Fibroblast of upper back skin (primary cell): ENCODE data around the gene CEP162.
A peak's percentile ranks its signal among the peaks of the same experiment; 100 is the strongest.
"Not testable (repeated sequence)": the region's sequence is repeated elsewhere in the genome, so short reads cannot be mapped to it uniquely, and the experiment has no call there.

ENCODE experiments used
- DNase-seq: peaks from one replicate; pipeline ENCODE4 v3.0.0-alpha.2; 2013

The CEP162 gene

DNA sequence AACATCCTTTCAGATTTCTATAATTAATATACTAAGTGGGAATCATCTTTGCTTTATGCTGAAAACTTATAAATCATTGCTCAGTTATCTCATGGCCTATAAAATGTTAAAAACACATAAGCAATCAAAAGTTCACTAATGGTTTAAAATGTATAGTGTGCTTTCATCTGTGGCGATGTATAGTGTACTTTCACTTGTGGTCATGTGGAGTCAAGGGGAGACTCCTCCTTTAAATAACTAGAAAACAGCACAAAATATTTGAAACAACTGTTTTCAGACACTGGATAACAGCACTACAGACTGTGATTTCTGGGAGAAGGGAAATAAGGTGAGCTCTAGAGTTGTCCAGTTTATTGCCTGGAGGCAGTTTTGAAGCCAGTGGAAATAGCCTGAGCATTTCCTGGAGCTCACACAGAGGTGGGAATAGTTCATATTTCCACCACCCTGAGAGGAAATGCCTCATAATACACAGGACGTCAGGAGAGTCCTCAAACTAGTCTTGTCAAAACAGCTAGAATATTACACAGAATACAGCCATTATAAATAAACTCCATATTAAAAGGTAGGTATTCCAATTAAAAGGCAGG is 89.4 kb downstream of the CEP162 start:
- no peak for DNase-seq

DNA sequence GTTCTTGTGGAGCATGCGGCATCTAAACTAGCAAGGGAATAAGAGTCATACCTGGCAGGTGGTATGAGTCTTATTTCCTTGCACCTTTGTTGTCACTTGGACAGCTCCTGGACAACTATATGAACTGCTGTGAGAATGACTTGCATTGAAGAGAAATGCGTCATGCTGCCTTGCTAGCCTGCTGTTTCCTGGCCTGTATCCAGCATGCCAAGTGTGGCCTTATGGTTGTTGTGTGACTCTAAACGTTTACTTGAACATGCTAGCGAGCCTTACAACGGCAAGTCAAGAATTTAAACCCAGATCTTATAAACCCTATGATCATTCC is 90.4 kb downstream of the CEP162 start:
- peak; percentile 64 for DNase-seq

DNA sequence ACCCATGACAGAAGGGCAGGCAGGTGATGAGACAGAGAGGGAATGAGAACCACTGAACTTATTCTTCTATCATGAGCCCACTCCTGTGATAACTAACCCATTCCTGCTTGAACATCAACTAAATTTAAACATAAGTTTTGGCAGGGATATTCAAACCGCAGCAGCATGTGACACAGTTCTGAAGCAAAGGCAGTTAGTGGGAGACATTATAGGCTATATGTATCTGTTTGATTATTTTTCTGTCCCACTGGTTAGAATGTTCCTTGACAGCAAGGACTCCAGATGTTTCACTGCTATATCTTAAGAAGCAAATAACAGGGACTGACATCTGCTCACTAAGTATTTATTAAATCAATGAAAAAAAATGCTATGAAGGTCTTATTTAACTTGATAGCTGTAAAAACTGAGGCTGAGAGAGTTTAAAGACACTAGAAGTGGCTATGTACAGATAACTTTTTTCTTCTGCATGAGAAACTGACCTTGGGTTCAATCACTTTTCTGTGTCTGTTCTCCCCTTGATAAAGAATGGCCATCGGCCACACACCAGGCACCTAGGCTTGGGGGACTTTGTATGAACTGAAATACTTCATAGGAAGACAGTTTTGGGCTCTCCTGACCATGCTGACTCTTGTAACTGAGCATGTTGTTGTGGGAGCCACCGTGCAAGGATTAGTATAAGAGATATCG is 90.9 kb downstream of the CEP162 start:
- peak; percentile 9 for DNase-seq

DNA sequence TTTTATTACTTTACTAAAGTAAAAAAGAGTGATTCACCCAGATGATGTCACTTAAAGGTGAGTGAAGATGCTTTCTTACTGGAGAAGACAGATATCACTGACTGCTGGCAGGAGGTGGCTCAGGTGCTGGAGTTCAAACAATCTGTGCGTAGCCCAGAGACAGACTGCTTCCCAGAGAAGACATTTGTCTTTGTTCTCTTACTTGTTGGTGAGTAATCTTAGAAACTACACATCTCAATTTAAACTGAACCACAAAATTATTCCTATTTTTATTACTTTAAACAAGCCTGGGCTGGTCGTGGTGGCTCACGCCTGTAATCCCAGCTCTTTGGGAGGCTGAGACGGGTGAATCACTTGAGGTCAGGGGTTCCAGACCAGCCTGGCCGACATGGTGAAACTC is 92.2 kb downstream of the CEP162 start:
- no peak for DNase-seq

GRCh38 chr6:84133385-84133784 is 94.1 kb downstream of the CEP162 start:
- DNase-seq, result not testable (repeated sequence)

- DNase-seq, result not testable (repeated sequence)
Measured at GRCh38 chr6:84129588-84129987, 97.9 kb downstream of the CEP162 start.

DNA sequence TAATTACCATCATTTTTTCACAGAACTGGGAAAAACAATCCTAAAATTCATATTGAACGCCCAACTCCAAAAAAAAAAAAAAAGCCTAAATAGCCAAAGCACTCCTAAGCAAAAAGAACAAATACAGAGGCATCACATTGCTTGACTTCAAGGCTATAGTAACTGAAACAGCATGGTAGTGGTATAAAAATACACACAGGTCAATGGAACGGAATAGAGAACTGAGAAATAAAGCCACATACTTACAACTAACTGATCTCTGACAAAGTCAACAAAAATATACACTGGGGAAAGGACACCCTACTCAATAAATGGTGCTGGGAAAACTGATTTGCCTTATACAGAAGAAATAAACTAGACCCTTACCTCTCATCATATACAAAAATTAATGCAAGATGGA is 104.3 kb downstream of the CEP162 start:
- DNase-seq, result no peak

- no peak for DNase-seq
Measured at GRCh38 chr6:84119277-84119676, 108.2 kb downstream of the CEP162 start.

- DNase-seq, result no peak
Measured at GRCh38 chr6:84118191-84118590, 109.3 kb downstream of the CEP162 start.

DNA sequence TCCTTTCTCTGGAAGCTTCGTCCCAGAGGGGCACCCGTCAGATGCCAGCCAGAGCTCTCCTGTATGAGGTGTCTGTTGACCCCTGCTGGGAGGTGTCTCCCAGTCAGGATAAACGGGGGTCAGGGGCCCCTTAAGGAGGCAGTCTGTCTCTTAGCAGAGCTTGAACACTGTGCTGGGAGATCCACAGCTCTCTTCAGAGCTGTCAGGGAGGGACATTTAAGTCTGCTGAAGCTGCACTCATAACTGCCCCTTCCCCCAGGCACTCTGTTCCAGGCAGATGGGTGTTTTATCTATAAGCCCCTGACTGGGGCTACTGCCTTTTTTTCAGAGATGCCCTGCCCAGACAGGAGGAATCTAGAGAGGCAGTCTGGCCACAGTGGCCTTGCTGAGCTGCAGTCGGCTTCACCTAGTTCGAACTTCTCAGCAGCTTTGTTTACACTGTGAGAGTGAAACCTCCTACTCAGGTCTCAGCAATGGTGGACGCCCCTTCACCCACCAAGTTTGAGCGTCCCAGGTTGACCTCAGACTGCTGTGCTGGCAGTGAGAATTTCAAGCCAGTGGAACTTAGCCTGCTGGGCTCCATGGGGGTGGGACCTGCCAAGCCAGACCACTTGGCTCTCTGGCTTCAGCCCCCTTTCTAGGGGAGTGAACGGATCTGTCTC is 112.4 kb downstream of the CEP162 start:
- DNase-seq, result not testable (repeated sequence)

DNA sequence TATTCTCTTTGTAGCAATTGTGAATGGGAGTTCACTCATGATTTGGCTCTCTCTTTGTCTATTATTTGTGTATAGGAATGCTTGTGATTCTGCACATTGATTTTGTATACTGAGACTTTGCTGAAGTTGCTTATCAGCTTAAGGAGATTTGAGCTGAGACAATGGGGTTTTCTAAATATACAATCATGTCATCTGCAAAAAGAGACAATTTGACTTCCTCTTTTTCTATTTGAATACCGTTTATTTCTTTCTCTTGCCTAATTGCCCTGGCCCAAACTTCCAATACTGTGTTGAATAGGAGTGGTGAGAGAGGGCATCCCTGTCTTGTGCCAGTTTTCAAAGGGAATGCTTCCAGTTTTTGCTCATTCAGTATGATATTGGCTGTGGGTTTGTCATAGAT is 116.1 kb downstream of the CEP162 start:
- DNase-seq, result not testable (repeated sequence)

- DNase-seq, result no peak
Measured at GRCh38 chr6:84107495-84107894, 119.9 kb downstream of the CEP162 start.

GRCh38 chr6:84105215-84105924 is 122.1 kb downstream of the CEP162 start:
- DNase-seq, result not testable (repeated sequence)

DNA sequence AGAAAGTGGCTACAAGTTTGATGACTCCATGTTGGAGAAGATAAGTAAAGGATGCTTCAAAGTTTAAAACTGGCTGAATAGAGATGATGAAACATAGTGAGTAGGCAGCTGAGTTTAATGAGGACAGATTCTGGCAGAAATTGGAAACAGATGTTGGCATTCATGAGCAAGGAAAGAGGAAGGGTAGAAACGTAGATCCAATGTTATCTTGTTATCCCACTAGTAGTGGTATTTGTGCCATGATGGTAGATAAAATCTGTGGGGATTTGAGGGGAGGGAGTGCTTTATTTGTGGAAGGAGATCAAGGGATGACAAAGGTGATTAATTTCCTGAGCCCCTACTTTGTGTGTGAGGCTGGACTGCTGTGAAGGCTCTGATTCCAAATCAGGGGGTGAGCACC is 124.4 kb downstream of the CEP162 start:
- DNase-seq, result peak; percentile 40

GRCh38 chr6:84095156-84095555 is 132.3 kb downstream of the CEP162 start:
- no peak for DNase-seq

DNA sequence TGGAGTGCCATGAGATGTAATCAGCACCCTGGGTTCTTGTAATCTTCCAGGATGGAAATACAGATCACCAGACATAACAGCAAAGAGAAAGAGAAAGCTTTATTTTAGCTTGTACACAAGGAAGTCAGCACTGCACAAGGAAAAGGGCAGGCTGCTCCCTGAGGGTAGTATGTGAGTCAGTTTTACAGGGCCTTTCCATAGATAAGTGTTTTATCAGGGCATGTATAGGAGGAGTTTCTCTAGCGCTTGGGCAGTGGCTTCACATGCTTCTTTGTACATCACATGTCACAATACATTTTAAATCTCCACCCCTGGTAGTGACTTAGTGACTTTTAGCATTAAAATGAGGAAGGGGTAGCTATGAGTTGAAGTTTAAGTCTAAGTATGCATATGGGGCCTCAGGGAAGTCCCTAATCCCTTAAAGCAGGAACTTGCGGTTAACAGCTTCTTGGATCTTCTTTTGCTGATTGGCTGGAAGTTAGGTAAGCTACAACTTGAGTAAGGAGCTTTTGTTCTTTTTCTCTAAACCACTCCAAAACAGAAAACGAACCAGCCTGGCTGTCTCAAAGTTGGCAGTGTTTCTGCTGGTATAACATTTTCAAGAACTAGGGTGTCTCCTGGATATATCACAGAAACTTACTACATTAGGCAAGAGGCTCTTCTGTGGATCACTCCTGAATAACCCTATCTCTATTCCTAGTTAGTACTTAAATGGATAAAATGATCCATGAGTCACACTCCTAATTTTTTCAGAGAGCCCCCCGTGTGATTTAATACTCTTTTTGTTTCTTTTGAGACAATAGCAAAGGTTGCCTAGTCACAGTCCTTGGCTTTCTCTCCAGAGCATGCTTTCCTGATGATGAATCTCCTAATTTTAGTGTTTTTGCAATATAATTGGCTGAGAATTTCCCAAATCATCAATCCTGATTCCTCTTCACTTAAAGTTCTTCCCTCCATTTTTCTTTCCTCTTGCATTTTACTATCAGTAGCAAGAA is 133.7 kb downstream of the CEP162 start:
- no peak for DNase-seq

- no peak for DNase-seq
Measured at GRCh38 chr6:84089552-84089951, 137.9 kb downstream of the CEP162 start.

DNA sequence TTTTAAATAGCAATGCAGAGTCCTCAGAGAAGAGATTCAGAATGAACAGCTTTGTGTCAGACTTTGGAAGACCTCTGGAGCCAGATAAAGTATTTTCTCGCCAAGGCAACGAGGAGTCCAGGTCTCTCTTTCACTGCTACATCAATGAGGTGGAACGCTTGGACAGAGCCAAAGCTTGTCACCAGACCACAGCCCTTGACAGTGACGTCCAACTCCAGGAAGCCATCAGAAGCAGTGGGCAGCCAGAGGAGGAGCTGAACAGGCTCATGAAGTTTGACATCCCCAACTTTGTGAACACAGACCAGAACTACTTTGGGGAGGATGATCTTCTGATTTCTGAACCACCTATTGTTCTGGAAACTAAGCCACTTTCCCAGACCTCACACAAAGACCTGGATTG is 138.4 kb downstream of the CEP162 start:
- DNase-seq, result no peak

DNA sequence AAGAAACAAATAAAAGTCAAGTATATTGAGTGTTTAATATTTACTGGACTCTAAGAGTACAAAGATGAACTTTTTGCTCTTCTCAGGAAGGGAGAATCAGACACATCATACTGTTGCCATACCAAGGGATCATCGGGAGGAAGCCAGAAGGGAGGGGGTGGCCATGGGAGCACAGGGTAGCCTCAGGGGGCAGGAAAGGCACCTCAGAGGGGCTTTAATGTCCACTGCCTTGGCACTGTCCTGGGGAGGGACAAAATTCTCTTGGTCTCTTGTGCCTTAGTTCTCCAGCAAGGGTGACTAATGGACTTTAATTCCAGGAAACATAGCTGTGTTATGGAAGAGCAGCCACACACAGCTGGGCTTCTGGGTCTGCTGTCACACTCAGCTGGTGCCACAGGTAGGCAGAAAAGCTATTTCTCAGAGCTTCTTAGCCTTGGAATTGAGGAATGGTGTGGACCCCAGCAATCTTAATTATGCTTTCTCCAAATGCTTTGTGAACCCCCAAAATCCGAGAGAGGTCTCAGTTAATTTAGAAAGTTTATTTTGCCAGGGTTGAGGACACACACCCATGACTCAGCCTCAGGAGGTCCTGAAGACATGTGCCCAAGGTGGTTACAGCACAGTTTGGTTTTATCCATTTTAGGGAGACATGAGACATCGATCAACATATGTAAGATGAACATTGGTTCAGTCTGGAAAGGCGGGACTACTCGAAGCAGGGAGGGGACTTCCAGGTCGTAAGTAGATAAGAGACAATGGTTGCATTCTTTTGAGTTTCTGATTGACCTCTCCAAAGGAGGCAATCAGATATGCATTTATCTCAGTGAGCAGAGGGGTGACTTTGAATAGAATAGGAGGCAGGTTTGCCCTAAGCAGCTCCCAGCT is 140.7 kb downstream of the CEP162 start:
- no peak for DNase-seq

DNA sequence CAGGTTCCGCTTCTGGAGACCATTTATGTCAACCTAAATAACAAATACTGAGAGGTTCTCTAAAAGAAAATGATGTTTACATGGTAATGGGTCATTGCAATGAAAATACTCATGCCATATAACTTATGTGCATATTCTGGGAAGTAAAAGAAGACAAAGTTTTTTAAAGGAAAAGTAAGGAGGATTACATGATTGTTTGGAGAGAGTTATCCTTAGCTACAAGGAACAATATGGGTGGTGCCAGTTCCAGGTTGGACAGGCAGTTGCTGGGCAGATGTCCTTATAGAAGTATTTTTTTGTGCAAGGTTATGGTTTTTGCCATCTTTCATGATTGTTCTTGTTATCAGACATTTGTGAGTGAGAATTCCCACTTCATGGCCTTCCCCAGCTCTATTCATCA is 141.4 kb downstream of the CEP162 start:
- DNase-seq, result no peak

DNA sequence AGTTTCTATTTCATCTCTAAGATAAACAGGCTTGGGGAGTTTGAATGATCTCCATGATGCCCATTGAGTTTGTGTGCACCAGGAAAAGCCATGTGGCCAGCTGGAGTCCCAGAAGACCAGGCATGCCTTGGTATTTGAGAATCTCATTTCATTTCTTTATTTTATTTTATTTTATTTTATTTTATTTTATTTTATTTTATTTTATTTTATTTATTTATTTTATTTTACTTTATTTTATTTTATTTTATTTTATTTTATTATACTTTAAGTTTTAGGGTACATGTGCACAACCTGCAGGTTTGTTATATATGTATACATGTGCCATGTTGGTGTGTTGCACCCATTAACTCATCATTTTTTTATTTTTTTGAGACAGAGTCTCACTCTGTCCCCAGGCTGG is 142.7 kb downstream of the CEP162 start:
- DNase-seq, result not testable (repeated sequence)
